HG03060 (cell line): ENCODE results near the gene ENC1.
"Not testable (repeated sequence)": the region's sequence is repeated elsewhere in the genome, so short reads cannot be mapped to it uniquely, and the experiment has no call there.

Experiments
- ATAC-seq: cut with Tn5 transposase; IDR thresholded peaks from one replicate; pipeline ENCODE4 v1.9.1; 2021; ENCODE audit warnings: low read depth, moderate number of reproducible peaks; ENCODE audit not compliant: unreplicated experiment

The ENC1 gene, protein sequence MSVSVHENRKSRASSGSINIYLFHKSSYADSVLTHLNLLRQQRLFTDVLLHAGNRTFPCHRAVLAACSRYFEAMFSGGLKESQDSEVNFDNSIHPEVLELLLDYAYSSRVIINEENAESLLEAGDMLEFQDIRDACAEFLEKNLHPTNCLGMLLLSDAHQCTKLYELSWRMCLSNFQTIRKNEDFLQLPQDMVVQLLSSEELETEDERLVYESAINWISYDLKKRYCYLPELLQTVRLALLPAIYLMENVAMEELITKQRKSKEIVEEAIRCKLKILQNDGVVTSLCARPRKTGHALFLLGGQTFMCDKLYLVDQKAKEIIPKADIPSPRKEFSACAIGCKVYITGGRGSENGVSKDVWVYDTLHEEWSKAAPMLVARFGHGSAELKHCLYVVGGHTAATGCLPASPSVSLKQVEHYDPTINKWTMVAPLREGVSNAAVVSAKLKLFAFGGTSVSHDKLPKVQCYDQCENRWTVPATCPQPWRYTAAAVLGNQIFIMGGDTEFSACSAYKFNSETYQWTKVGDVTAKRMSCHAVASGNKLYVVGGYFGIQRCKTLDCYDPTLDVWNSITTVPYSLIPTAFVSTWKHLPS

DNA sequence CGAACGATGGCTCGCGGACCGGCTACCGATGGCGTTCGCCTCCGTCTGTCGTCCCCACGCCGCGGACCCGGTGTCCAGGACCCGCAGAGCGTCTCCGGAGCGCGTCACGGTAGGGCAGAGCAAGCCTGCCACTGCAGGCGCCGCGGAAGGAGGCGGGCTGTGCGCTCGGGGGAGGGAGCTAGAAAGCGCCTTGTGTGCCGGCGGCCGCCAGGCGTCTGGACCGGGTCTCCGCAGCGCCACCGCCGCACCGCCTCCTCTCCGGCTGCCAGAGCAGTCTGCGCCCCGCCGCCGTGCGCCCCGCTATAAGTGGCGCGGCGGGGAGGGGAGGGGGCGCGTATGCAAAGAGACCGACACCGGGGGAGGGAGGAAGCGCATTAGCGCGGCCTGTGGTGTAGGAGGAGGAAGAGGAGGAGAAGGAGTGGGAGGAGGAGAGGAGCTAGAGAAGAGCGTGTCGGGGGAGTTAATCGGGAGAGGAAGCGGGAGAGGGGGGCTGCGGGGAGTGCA lies at the start of gene ENC1:
Gene ENC1 (minus strand): TSS at position 279 of the 504 bp plus-strand sequence. CDS start 4,243 bp downstream, outside the sequence.
- no peak for ATAC-seq

DNA sequence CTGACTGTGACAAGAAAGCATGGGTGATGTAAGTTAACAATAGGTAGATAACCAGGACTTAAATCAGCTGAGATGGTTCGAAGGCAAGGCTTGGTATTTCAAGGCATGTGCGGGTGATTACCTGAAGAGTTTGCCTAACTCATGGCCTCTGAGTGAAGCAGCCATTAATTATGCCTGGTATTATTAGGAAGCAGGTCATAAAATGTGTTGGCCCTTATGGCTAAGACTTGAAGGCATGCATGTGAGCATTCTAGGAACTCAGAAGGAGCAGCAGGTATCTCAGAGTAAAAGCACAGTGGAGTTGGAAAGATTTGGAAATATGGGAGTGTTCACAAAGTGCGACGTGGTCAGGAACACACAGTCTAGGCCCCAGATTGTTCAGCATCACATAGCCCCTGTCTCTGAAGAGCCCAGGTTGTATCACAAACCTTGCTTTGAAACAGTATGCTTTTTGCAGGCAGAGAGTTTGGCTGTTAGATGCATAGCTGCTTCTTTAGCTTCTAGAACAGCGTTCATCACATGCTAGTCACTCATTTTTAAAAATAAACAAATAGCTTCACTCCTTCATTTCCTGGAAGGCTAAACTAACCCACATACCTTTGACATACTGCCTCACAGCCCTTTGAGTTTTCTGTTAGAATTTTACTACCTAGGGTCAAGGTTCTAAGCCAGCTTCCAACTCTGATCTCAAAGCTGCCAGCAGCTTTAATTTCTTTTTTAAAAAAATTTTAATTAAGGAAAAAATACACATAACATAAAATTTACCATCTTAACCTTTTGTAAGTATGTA lies 46.6 kb upstream of the ENC1 start:
- no peak for ATAC-seq

DNA sequence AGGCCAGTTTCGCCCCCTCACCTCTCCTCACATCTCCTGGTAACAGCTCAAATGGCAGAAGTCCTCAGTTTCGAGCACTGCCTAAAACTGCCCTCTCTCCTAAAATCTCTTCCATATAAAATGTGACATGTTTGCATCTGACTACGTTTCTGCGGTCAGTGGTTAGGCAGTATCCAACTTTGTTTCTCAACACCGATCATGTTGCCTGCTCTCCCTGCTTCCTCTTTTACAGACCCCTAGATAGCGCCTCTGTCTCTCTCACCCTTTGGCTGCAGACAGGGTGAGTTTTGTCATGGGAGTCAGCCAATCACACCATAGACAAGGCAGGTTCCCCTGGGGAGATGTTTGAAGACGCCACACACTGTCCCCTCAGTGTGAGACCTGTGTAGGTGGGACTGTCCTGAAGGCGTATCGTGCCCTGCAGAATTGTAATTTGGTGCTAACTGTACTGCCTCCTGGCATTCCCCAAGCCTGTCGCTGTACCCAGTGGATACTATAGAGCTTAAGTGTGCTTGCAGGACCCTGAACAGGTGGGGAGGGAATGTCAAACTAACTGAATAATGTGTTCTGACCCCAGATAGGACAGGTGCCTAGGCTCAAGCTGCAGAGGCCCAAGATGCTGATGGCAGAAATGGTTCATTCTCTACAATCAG lies 45.6 kb upstream of the ENC1 start:
- no peak for ATAC-seq

DNA sequence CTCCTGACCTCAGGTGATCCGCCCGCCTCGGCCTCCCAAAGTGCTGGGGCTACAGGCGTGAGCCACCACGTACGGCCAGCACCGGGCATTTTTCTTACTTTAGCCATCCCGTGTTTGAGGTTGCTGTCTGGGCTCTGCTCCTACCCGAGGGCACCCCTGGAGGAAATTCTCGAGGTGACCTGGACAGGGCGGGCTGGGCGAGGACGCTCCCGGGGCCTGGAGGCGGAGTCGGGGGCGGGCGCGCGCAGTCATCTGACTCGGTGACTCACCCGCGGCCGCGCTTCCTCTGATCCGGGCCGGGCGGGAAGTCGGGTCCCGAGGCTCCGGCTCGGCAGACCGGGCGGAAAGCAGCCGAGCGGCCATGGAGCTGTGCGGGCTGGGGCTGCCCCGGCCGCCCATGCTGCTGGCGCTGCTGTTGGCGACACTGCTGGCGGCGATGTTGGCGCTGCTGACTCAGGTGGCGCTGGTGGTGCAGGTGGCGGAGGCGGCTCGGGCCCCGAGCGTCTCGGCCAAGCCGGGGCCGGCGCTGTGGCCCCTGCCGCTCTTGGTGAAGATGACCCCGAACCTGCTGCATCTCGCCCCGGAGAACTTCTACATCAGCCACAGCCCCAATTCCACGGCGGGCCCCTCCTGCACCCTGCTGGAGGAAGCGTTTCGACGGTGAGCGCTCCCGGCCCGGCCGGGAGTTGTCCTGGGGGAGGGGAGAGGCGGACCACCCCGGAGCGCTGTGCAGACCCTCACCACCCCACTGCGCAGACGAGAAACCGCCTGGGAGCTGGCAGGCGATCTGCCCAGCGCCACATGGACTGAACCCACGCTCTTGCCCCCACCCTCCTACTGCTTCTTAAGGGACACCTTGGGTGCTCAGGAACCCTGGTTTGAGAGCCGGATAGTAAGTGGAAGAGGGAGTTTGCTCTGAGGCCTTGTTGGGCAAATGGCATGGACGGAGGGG lies 44.6 kb upstream of the ENC1 start, which contains the start of gene HEXB:
Gene HEXB (plus strand): TSS at position 334 of the 952 bp plus-strand sequence. CDS start 28 bp downstream, at position 362.
- ATAC-seq, result peak; percentile 44

DNA sequence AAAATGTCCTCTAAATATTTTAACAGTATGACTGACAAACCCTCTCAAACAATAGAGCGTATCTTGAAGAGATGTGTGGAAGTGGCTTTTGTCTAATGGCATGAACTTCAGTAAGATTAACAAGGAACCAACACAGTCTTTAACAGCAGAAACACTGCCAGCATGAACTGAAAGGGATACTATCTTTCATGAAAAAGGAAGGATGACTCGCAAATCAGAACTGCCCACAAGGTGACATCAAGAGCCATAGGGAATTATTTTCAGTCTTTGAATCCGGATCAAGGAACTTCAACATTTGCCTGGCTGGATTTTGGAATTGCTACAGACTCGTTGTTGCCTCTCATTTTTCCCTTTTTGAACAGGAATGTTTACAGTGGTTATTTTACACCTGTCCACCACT lies 39.4 kb upstream of the ENC1 start:
- ATAC-seq, result no peak

DNA sequence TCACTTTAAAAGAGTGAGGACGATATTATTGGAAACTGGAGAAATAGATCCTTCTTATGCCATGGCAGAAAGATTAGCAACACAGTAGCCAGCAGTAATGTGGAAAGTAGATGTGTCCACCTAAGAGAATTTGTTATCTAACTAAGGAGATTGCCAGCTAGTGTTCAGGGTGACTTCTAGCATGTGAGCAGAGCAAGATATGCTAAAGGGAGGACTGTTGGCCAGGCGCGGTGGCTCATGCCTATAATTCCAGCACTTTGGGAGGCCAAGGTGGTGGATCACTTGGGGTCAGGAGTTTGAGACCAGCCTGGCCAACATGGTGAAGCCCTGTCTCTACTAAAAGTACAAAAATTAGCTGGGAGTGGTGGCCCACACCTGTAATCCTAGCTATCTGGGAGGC lies 38.8 kb upstream of the ENC1 start:
- not testable (repeated sequence) for ATAC-seq

DNA sequence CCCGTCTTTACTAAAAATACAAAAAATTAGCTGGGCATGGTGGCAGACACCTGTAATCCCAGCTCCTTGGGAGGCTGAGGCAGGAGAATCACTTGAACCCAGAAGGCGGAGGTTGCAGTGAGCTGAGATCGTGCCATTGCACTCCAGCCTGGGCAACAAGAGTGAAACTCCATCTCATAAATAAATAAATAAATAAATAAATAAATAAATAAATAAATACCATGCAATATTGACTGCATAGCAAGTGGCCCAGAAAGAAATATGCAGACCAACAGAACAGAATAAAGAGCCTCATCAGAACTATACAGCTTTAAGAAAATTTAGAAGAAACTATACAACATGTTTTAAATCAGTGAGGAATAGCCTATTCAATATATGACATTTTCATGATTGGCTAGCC lies 37.6 kb upstream of the ENC1 start:
- not testable (repeated sequence) for ATAC-seq

DNA sequence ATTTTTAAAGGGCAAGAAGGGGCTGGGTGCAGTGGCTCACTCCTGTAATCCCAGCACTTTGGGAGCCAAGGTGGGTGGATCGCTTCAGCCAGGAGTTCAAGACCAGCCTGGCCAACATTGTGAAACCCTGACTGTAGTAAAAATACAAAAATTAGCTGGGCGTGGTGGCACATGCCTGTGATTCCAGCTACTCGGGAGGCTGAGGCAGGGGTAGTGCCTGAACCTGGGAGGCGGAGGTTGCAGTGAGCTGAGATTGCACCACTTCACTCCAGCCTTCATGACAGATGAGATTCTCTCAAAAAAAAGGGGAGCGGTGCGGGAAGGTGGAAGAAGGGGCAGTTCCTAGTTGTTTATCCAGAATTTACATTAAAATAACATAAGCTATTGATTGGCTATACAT lies 35.9 kb upstream of the ENC1 start:
- not testable (repeated sequence) for ATAC-seq

DNA sequence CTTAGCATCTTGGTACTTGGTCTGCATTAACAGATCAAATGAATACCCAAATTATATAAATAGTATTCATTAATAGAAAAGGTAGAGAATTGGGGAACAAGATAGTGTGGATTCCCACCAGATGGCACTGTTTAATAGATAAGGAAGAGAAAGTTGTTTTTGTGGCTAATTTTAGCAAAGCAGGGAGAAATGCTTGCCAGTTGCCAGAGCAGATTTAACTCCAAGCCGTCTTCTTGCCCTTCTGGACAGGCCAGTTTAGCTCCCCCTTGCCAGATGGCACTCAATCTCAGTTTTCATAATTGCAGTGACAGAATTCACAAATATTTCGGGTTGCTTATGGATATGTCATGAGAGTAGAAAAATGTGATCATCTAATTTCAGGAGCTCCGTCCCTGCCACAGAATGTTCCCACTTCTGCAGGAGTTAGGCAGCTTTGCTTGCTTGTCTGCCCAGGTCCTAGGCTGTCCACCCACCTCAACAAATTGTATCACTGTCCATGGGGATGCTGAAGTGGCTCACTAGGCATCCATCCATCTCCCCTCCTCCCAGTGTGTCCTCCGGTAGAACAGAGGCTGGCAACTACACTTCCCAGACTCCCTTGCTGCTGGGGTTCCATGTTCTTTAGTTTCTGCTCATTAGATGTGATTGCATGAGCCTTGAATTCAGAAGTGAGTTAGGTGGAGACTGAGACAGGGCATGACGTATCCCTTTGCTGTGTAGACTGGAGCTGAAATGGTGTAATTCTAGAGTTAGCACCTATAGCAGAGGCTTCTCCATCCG lies 32.7 kb upstream of the ENC1 start:
- no peak for ATAC-seq

DNA sequence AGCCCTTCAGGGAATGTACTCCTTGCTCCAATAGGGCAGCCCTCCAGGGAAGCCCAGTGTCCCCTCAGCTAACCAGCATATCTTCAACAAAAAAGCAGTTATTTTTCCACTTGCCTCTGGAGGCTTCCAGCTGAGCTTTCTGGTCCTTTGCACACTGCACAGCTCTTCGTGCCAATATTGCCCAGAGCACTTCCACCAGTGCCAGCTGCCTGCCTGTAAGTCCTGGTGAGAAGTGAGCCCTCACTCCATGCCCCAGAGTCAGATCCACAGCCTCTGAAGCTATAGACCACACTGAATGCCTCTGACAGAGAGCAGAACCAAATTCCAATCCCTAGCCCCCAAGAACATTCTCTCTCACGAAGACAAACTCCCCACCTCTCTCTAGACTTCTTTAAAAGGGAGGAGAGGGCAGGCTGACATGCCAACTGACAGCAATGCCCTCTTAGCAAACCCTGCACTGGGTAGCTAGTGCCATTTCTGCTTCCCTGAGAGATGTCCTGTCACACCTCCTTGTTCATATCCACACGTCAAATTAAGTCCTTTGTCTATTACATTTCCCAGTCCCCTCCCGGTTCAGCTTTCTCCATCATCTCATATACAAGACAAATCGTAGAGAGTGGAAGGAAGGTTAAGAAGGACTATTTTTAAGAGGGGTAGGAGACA lies 31.8 kb upstream of the ENC1 start:
- no peak for ATAC-seq

DNA sequence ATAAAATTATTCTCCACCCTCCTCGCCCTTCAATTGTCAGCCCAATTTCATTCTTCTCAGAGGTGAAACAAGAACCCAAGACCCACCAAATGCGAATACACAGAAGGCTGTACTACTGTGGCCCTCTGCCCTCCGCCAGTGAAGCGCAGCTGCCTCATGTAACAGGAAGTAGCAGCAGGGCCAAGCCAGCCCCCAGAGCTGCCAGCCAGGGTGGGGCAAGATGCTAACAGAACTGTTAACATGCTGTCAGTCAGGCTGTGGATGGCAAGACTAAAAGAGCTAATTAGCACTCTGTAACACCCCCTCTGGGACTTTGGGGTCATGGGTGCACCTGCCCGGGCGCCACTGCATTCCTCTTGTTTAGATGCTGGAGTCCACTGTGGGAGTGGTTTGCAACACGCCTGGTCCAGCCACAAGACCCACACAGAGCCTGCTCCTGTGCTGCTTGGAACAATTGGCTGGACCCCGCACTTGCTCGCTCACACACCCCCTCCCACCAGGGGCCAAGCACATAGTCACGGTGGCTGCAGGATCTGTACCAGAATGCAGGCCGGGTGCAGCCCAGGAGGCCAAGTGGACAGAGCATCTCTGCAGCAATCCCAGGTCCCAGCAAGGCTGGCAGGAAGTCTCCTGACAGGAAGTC lies 30.0 kb upstream of the ENC1 start:
- ATAC-seq, result no peak

DNA sequence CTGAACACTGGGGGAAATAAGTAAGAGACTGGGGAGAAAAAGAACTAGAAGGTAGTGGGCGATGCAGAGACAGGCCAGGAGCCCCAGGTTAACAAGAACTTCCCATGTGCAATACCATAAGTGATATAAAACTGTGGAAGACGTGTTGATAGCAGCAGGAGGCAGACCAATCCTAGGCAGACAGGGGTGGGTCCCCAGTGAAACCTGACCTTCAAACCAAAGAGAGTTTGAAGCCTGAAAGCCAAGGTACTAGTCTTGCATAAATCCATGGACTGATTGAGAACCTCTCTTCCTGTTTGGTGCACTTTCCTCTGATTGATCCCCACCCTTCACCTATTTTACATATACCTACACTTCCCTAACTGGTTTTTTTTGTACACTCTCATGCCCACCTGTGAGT lies 29.3 kb upstream of the ENC1 start:
- ATAC-seq, result no peak

DNA sequence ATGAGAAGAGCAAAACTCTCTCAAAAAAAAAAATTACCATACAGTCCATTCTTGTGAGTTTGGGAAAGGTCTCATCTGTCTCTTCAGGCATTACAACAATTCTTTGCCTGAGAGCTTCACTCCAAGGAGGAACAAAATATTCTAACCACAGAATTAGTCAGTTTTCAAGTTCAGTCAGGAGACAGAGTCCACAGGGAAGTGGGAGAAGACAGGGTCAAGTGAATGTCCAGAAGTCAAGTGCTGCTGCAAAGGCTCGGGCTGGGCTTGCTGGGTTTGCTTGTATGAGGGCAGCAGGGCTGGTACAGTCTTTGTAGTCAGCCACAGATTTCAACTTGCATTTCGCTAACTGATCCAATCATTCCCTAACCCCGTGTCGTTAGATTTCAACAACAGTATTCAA lies 26.9 kb upstream of the ENC1 start:
- no peak for ATAC-seq

DNA sequence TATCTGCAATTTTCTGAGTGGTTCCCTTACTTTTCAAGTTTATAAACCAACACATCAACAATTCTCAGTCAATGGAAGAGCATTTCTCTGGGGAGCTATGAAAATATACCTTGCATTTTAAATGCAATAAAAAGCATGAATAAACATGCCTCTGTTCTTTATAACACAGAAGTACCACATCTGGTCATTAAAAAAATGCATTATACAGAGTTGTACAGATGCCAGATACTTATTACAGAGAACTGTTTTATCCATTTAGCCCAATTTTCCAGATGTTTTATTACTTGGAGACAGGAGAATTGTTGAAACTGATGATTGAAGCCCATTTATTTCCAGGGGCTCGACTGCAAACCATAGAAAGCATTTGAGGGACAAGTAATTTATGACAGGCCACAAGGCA lies 25.3 kb upstream of the ENC1 start:
- ATAC-seq, result no peak

DNA sequence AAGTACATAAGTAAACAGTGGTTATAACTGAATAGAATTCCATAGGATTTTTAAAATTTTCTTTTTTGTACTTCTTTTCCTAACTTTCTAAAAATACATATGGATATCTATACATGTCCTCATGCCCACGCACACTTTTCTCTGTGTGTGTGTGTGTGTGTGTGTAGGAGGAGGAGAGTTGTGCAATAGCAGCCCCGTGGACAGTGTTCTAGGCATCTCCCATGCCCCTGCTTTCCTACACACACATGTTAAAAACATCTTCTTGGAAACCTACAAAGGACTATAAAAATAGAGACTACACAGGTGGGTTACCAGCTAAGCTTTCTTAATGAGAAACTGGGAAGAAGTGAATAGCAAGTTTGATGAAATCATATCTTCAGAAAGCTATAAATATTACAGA lies 24.7 kb upstream of the ENC1 start:
- no peak for ATAC-seq

DNA sequence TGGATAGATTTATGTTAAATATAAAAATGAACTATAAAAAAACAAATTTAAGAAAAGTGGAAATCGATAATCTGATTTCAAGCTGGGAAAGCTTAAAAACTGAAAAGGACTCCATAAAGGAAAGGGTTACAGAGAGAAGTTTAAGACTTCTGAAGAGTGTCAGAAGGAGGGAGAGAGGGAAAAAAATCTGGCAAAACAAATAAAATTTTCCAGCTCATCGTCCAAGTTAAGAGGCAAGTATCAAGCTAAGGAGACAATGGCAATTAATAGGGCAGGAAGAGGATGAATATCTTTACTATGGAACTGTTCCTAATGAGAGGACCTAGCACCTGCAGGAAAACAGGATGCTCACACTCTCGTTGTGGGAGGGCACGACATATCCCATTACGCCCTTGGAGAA lies 24.0 kb upstream of the ENC1 start:
- ATAC-seq, result no peak

DNA sequence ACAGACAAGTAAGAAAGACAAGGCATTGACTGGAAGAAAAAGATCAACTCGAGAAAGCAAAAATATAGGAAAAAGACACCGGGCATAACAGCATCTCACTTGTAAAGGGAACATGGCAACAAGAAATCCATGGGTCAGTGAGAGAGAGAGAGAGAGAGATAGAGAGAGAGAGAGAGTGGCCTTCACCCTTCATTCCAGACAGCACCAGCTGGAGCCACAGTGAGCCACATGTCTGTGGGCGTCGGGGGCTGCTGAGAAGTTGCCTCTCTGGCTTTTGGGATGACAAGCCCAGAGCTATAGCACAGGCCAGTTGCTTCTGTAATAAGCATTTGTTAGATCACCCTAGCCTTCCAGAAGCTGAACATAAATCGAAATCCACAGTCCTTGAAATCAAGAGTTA lies 20.3 kb upstream of the ENC1 start:
- ATAC-seq, result no peak

DNA sequence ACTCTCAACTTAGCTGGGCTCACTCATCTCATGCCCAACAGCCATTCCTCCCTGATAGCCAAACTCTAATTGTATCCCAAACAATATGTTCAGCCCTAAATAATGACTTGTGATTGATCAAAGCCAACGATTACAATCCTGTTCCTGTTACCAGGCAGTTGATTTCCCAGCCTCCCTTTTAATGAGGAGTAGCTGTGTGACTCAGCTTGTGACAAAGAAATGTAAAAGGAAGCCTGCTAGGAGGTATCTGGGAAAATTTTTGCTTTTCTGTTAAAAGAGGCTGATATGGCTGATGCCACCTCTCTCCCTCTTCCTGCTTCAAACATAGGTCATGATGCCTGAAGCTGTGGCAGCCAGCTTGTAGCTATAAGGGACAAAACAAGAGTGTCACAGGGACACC lies 19.6 kb upstream of the ENC1 start:
- ATAC-seq, result no peak
